IPS DF 6.9 (cell line): ENCODE results near the gene FAF1.
"Not testable (repeated sequence)": the region's sequence is repeated elsewhere in the genome, so short reads cannot be mapped to it uniquely, and the experiment has no call there.

ENCODE experiments used
- DNase-seq: peaks from one replicate; pipeline ENCODE4 v3.0.0-alpha.2; 2013; ENCODE audit warnings: low read depth, low spot score
- H3K27ac ChIP-seq: one replicate; pipeline ENCODE4 v1.5.1; 2013; ENCODE audit warnings: low read length, control low read depth
- H3K27me3 ChIP-seq: 2 replicates; pipeline ENCODE4 v1.6.1; 2013; ENCODE audit warnings: mild to moderate bottlenecking, low read length; ENCODE audit not compliant: control insufficient read depth, insufficient read depth
- H3K36me3 ChIP-seq: 2 replicates; pipeline ENCODE4 v1.6.1; 2013; ENCODE audit warnings: low read length; ENCODE audit not compliant: control insufficient read depth, insufficient read depth
- H3K4me1 ChIP-seq: 2 replicates; pipeline ENCODE4 v1.6.1; 2013; ENCODE audit warnings: low read length; ENCODE audit not compliant: control insufficient read depth, insufficient read depth
- H3K4me3 ChIP-seq: 2 replicates; pipeline ENCODE4 v1.5.1; 2013; ENCODE audit warnings: mild to moderate bottlenecking, low read length
- H3K9me3 ChIP-seq: 2 replicates; pipeline ENCODE4 v1.6.1; 2013; ENCODE audit warnings: low read length, inconsistent platforms; ENCODE audit not compliant: control insufficient read depth, insufficient read depth
- WGBS: extraction: QIAGEN DNeasy Blood & Tissue Kit; methylation state at CpG from one replicate; pipeline ENCODE4 v1.1.7; 2013; ENCODE audit warnings: mixed read lengths, missing lambda C conversion rate; ENCODE audit not compliant: insufficient read length, insufficient coverage; 5-methylcytosine and 5-hydroxymethylcytosine counted together

FAF1 gene

GRCh38 chr1:50538476-50538875, 421.6 kb downstream of the FAF1 start:
- H3K4me1 ChIP-seq = no peaks in the 10 kb centered on the region
- no peak overlapping the region for H3K4me3 ChIP-seq
- H3K27me3 ChIP-seq = no peaks in the 10 kb centered on the region
- no peaks in the 10 kb centered on the region for H3K36me3 ChIP-seq
- no peaks in the 10 kb centered on the region for H3K9me3 ChIP-seq
- no CpG with 5 or more reads among the region's 1 CpG for WGBS
- no peak for DNase-seq
- H3K27ac ChIP-seq = no peak overlapping the region

- DNase-seq = no peak
- no CpG with 5 or more reads among the region's 1 CpG for WGBS
- no peaks in the 10 kb centered on the region for H3K27me3 ChIP-seq
- no peaks in the 10 kb centered on the region for H3K36me3 ChIP-seq
- H3K4me3 ChIP-seq = no peak overlapping the region
- no peaks in the 10 kb centered on the region for H3K4me1 ChIP-seq
- no peak overlapping the region for H3K27ac ChIP-seq
- no peaks in the 10 kb centered on the region for H3K9me3 ChIP-seq
Observed at GRCh38 chr1:50531601-50532000, 428.5 kb downstream of the FAF1 start.

GRCh38 chr1:50531027-50531426, 429.0 kb downstream of the FAF1 start:
- WGBS = no CpG with 5 or more reads among the region's 2 CpGs
- no peak for DNase-seq

GRCh38 chr1:50529510-50529909, 430.6 kb downstream of the FAF1 start:
- DNase-seq = no peak
- no peaks in the 10 kb centered on the region for H3K27me3 ChIP-seq
- no peaks in the 10 kb centered on the region for H3K36me3 ChIP-seq
- no peak overlapping the region for H3K27ac ChIP-seq
- H3K4me1 ChIP-seq = no peaks in the 10 kb centered on the region
- no peaks in the 10 kb centered on the region for H3K9me3 ChIP-seq
- H3K4me3 ChIP-seq = no peak overlapping the region

More at GRCh38 chr1:50531027-50531426, 429.0 kb downstream of the FAF1 start:
- H3K27me3 ChIP-seq = no peaks in the 10 kb centered on the region
- H3K4me3 ChIP-seq = no peak overlapping the region
- no peaks in the 10 kb centered on the region for H3K9me3 ChIP-seq
- H3K27ac ChIP-seq = no peak overlapping the region
- H3K4me1 ChIP-seq = no peaks in the 10 kb centered on the region
- no peaks in the 10 kb centered on the region for H3K36me3 ChIP-seq

- not testable (repeated sequence) for H3K4me3 ChIP-seq, H3K36me3 ChIP-seq, H3K9me3 ChIP-seq, DNase-seq, H3K4me1 ChIP-seq, H3K27me3 ChIP-seq, H3K27ac ChIP-seq
- no CpG with 5 or more reads among the region's 3 CpGs for WGBS
Observed at GRCh38 chr1:50527987-50528320, 432.1 kb downstream of the FAF1 start.

GRCh38 chr1:50527249-50527986, 432.6 kb downstream of the FAF1 start:
- WGBS = no CpG with 5 or more reads among the region's 3 CpGs
- no peaks in the 10 kb centered on the region for H3K4me1 ChIP-seq
- H3K27me3 ChIP-seq = no peaks in the 10 kb centered on the region
- no peak overlapping the region for H3K27ac ChIP-seq
- H3K4me3 ChIP-seq = no peak overlapping the region
- H3K9me3 ChIP-seq = no peaks in the 10 kb centered on the region
- no peak for DNase-seq
- no peaks in the 10 kb centered on the region for H3K36me3 ChIP-seq

- H3K36me3 ChIP-seq = no peaks in the 10 kb centered on the region
- no peak for DNase-seq
- no peaks in the 10 kb centered on the region for H3K9me3 ChIP-seq
- H3K4me1 ChIP-seq = no peaks in the 10 kb centered on the region
- no peak overlapping the region for H3K27ac ChIP-seq
- H3K27me3 ChIP-seq = no peaks in the 10 kb centered on the region
- WGBS = no CpG with 5 or more reads among the region's 1 CpG
- H3K4me3 ChIP-seq = no peak overlapping the region
Observed at GRCh38 chr1:50526431-50526830, 433.6 kb downstream of the FAF1 start.

- no peaks in the 10 kb centered on the region for H3K9me3 ChIP-seq
- H3K4me3 ChIP-seq = no peak overlapping the region
- H3K27me3 ChIP-seq = no peaks in the 10 kb centered on the region
- WGBS = no CpG with 5 or more reads among the region's 3 CpGs
- DNase-seq = no peak
- no peaks in the 10 kb centered on the region for H3K4me1 ChIP-seq
- H3K27ac ChIP-seq = no peak overlapping the region
- no peaks in the 10 kb centered on the region for H3K36me3 ChIP-seq
Observed at GRCh38 chr1:50523548-50523947, 436.5 kb downstream of the FAF1 start.

- H3K9me3 ChIP-seq = no peaks in the 10 kb centered on the region
- no peak overlapping the region for H3K27ac ChIP-seq
- no peak overlapping the region for H3K4me3 ChIP-seq
- DNase-seq = no peak
- H3K4me1 ChIP-seq = no peaks in the 10 kb centered on the region
- no CpG with 5 or more reads among the region's 1 CpG for WGBS
- H3K27me3 ChIP-seq = no peaks in the 10 kb centered on the region
- no peaks in the 10 kb centered on the region for H3K36me3 ChIP-seq
Observed at GRCh38 chr1:50522691-50523342, 437.2 kb downstream of the FAF1 start.

- DNase-seq = no peak
- Histone ChIP-seq H3K27me3 (no peaks in the 10 kb centered on the region), H3K4me1 (no peaks in the 10 kb centered on the region), H3K9me3 (no peaks in the 10 kb centered on the region), H3K4me3 (no peak overlapping the region), H3K36me3 (no peaks in the 10 kb centered on the region), H3K27ac (no peak overlapping the region)
- WGBS = no CpG with 5 or more reads among the region's 4 CpGs
Observed at GRCh38 chr1:50521703-50522102, 438.4 kb downstream of the FAF1 start.

GRCh38 chr1:50517488-50517887, 442.6 kb downstream of the FAF1 start:
- H3K27ac ChIP-seq = no peak overlapping the region
- H3K4me3 ChIP-seq = no peak overlapping the region

More at GRCh38 chr1:50517488-50517887, 442.6 kb downstream of the FAF1 start:
- Histone ChIP-seq H3K4me1 (no peaks in the 10 kb centered on the region), H3K36me3 (no peaks in the 10 kb centered on the region), H3K27me3 (no peaks in the 10 kb centered on the region), H3K9me3 (no peaks in the 10 kb centered on the region)
- no peak for DNase-seq
